Measurements from ENCODE around the gene FBXW7. TPM values are rescaled to one million over a fixed set of nuclear protein-coding genes. Genes with fewer than 3 reads are reported as not detected.

The FBXW7 gene
- total RNA-seq, 1 experiment from 2014 or later, result 27.1 TPM

GRCh38 chr4:152321398-152321797 lies 214.5 kb downstream of the FBXW7 start:
- H3K4me3 Mint-ChIP-seq, result no peak overlapping the region
- H3K14ac ChIP-seq (ENCODE audit: insufficient read depth, low read length), result no peak overlapping the region
- no peak overlapping the region for H3T11ph ChIP-seq (ENCODE audit: low read length)
- H3K4ac ChIP-seq (ENCODE audit: low read depth, low read length), result no peak overlapping the region
- H3K79me2 ChIP-seq (ENCODE audit: insufficient read depth, low read length), result no peaks in the 10 kb centered on the region
- no peaks in the 10 kb centered on the region for H3K4me1 ChIP-seq (ENCODE audit: insufficient read depth, low read length)
- H3K23me2 ChIP-seq (ENCODE audit: insufficient read length, low read depth, low read length, poor library complexity, severe bottlenecking), result no peaks in the 10 kb centered on the region
- no peak overlapping the region for H2AFZ ChIP-seq (ENCODE audit: low read length)
- H2BK15ac ChIP-seq (ENCODE audit: low read depth, low read length), result no peak overlapping the region
- no peak overlapping the region for H3K9ac ChIP-seq (ENCODE audit: extremely low read depth, insufficient read length, low read length)
- DNase-seq, result no peak
- H2BK20ac ChIP-seq (ENCODE audit: low read depth, low read length, poor library complexity, severe bottlenecking), result no peak overlapping the region
- no peaks in the 10 kb centered on the region for H3K9me3 Mint-ChIP-seq
- no peak overlapping the region for H2AK5ac ChIP-seq (ENCODE audit: insufficient read length, low read length)
- no peaks in the 10 kb centered on the region for H3K79me1 ChIP-seq (ENCODE audit: insufficient read depth, low read depth, low read length, poor library complexity, severe bottlenecking)
- H3K4me1 Mint-ChIP-seq, result peaks cover 0 to 6% of the 10 kb centered on the region in 2 experiments; a peak in 3 of 4 replicates
- no CpG with 5 or more reads among the region's 4 CpGs for WGBS (ENCODE audit: extremely low coverage, insufficient read length, low lambda C conversion rate)
- no peak overlapping the region for H4K5ac ChIP-seq (ENCODE audit: insufficient read length, low read depth, low read length)
- no peak overlapping the region for H2BK12ac ChIP-seq (ENCODE audit: insufficient read length, low read depth, low read length)
- H4K20me1 ChIP-seq (ENCODE audit: control insufficient read depth, insufficient read depth, insufficient read length), result no peaks in the 10 kb centered on the region
- peaks cover 0 to 10% (median 7%) of the 10 kb centered on the region in 3 experiments; a peak in 5 of 7 replicates for H3K36me3 Mint-ChIP-seq (ENCODE audit: insufficient read depth in 1 of 3, low read depth in 3 of 3)
- H4K91ac ChIP-seq (ENCODE audit: insufficient read length, low read depth, low read length), result no peak overlapping the region
- no peaks in the 10 kb centered on the region for H3K9me3 ChIP-seq (ENCODE audit: control insufficient read depth, low read depth, low read length)
- H2BK5ac ChIP-seq (ENCODE audit: insufficient read length, low read length), result no peak overlapping the region
- no peak overlapping the region for H3K27ac Mint-ChIP-seq
- H4K8ac ChIP-seq (replicated peaks; ENCODE audit: insufficient read length, low read depth, low read length), result no peak overlapping the region
- H3K56ac ChIP-seq (ENCODE audit: insufficient read length, low read depth, low read length), result no peak overlapping the region
- H2BK120ac ChIP-seq (ENCODE audit: low read depth, low read length, poor library complexity, severe bottlenecking), result no peak overlapping the region
- no peaks in the 10 kb centered on the region for H3K27me3 ChIP-seq (ENCODE audit: insufficient read depth, low read length)
- no peaks in the 10 kb centered on the region for H3K27me3 Mint-ChIP-seq (ENCODE audit: low read depth)
- no peak overlapping the region for H3K18ac ChIP-seq (ENCODE audit: insufficient read length, low read depth, low read length)
- TF ChIP-seq CTCF (conservative IDR thresholded peaks at IDR 0.05), result no peak
- H3K27ac ChIP-seq (ENCODE audit: insufficient read length, low read depth, low read length), result no peak overlapping the region
- no peak overlapping the region for H3K23ac ChIP-seq (ENCODE audit: insufficient read length, low read depth, low read length)
- no peak overlapping the region for H3K4me2 ChIP-seq (ENCODE audit: insufficient read depth, insufficient read length, low read length)
